Neural progenitor cell (in vitro differentiated cells): ENCODE data around the gene HM13.
"Not testable (repeated sequence)": the region's sequence is repeated elsewhere in the genome, so short reads cannot be mapped to it uniquely, and the experiment has no call there.

Experiments used
- CTCF ChIP-seq: fragments of 200-600 bp; sonication (generic); IDR thresholded peaks from 2 replicates; pipeline ENCODE4 v1.5.1; 2017; ENCODE audit warnings: antibody characterized with exemption, mild to moderate bottlenecking
- EZH2phosphoT487 ChIP-seq: fragments of 200-600 bp; sonication (generic); IDR thresholded peaks from 2 replicates; pipeline ENCODE4 v1.6.1; 2017; ENCODE audit warnings: antibody characterized with exemption

GRCh38 chr20:31470946-31471345 lies 43.3 kb upstream of the HM13 start:
- not testable (repeated sequence) for TF ChIP-seq CTCF, EZH2phosphoT487
